IMR-90 (cell line): ENCODE results near the gene HERPUD1. TPM values are rescaled to one million over a fixed set of nuclear protein-coding genes. Genes with fewer than 3 reads are reported as not detected.

Experiments used
- ATAC-seq: fragments of 200-7000 bp; cut with Tn5 transposase; 2 replicates; pipeline ENCODE4 v1.9.1; 2020; ENCODE audit warnings: low read depth, mild to moderate bottlenecking, moderate library complexity
- BruUV-seq: library from RNA; stranded (reverse); fragments of 400-500 nt; replicated peaks from 2 replicates; lab custom pipeline; 2021; lab: Mats Ljungman, UMichigan
- CTCF ChIA-PET: fragments of 300-600 bp; formaldehyde crosslinking; extraction: SDS; loops from one replicate; lab custom pipeline; 2021; ENCODE audit warnings: antibody characterized with exemption; lab: Yijun Ruan, JAX
- POLR2A ChIA-PET: fragments of 300-600 bp; sonication (Branson Sonifier 250); formaldehyde crosslinking; loops from one replicate; lab custom pipeline; 2022; ENCODE audit warnings: antibody characterized with exemption; ENCODE audit not compliant: unreplicated experiment; lab: Charles Lee
- DNase-seq: peaks from one replicate; pipeline ENCODE4 v3.0.0; 2013
- H2AFZ ChIP-seq: replicated peaks from 2 replicates; pipeline ENCODE3; 2013; ENCODE audit warnings: low read length, mild to moderate bottlenecking; ENCODE audit not compliant: poor library complexity
- H2AK5ac ChIP-seq: 2 replicates; pipeline ENCODE4 v1.6.1; 2013; ENCODE audit warnings: low read depth, low read length, inconsistent platforms
- H2AK9ac ChIP-seq: replicated peaks from 2 replicates; pipeline ENCODE3; 2013; ENCODE audit warnings: mild to moderate bottlenecking, low read depth, low read length, moderate library complexity; ENCODE audit not compliant: poor library complexity
- H2BK120ac ChIP-seq: 2 replicates; pipeline ENCODE4 v1.6.1; 2013; ENCODE audit warnings: low read depth, low read length, inconsistent platforms
- H2BK15ac ChIP-seq: 3 replicates; pipeline ENCODE4 v1.6.1; 2013; ENCODE audit warnings: low read depth, low read length, inconsistent platforms
- H2BK20ac ChIP-seq: 2 replicates; pipeline ENCODE4 v1.6.1; 2013; ENCODE audit warnings: low read depth, mild to moderate bottlenecking, inconsistent platforms, low read length, moderate library complexity
- H2BK5ac ChIP-seq: 2 replicates; pipeline ENCODE4 v1.6.1; 2013; ENCODE audit warnings: mild to moderate bottlenecking, low read depth, low read length, inconsistent platforms; ENCODE audit not compliant: poor library complexity, severe bottlenecking
- H3K14ac ChIP-seq: replicated peaks from 2 replicates; pipeline ENCODE4 v1.6.1; 2013; ENCODE audit warnings: low read depth, low read length, inconsistent platforms
- H3K18ac ChIP-seq: 2 replicates; pipeline ENCODE4 v1.6.1; 2013; ENCODE audit warnings: low read depth, low read length, control low read depth
- H3K23ac ChIP-seq: 2 replicates; pipeline ENCODE4 v1.6.1; 2013; ENCODE audit warnings: low read depth, low read length, inconsistent platforms
- H3K27ac ChIP-seq: 2 replicates; pipeline ENCODE4 v1.5.1; 2013; ENCODE audit warnings: mild to moderate bottlenecking, control low read depth, low read length; ENCODE audit not compliant: insufficient read depth
- H3K27me3 ChIP-seq: 2 replicates; pipeline ENCODE4 v1.6.1; 2013; ENCODE audit warnings: low read length; ENCODE audit not compliant: control insufficient read depth, insufficient read depth
- H3K36me3 ChIP-seq: 2 replicates; pipeline ENCODE4 v1.6.1; 2013; ENCODE audit warnings: low read length, mixed read lengths; ENCODE audit not compliant: control insufficient read depth, insufficient read depth
- H3K4ac ChIP-seq: 2 replicates; pipeline ENCODE4 v1.6.1; 2013; ENCODE audit warnings: low read depth, low read length, inconsistent platforms
- H3K4me1 ChIP-seq: 2 replicates; pipeline ENCODE4 v1.6.1; 2013; ENCODE audit warnings: low read length, mixed read lengths; ENCODE audit not compliant: control insufficient read depth, insufficient read depth
- H3K4me2 ChIP-seq: 2 replicates; pipeline ENCODE4 v1.6.1; 2013; ENCODE audit warnings: low read depth, mild to moderate bottlenecking, control low read depth, low read length, moderate library complexity
- H3K4me3 ChIP-seq: 2 replicates; pipeline ENCODE4 v1.5.1; 2013; ENCODE audit warnings: low read depth, mild to moderate bottlenecking, control low read depth, low read length, moderate library complexity; ENCODE audit not compliant: insufficient read depth
- H3K56ac ChIP-seq: 2 replicates; pipeline ENCODE4 v1.6.1; 2013; ENCODE audit warnings: low read length, inconsistent platforms; ENCODE audit not compliant: insufficient read depth; ENCODE audit errors: extremely low read depth
- H3K79me1 ChIP-seq, 2 experiments: 2 replicates each; pipeline ENCODE4 v1.6.1; 2013; ENCODE audit warnings: low read length in 2 of 2, inconsistent platforms in 1 of 2, low read depth in 1 of 2
- H3K9ac ChIP-seq: 2 replicates; pipeline ENCODE4 v1.6.1; 2013; ENCODE audit warnings: low read depth, low read length, control low read depth
- H3K9me1 ChIP-seq: 2 replicates; pipeline ENCODE4 v1.6.1; 2013; ENCODE audit warnings: low read length, inconsistent platforms; ENCODE audit not compliant: insufficient read depth
- H3K9me3 ChIP-seq: 2 replicates; pipeline ENCODE4 v1.6.1; 2013; ENCODE audit warnings: low read length; ENCODE audit not compliant: control insufficient read depth, insufficient read depth
- H4K20me1 ChIP-seq: 2 replicates; pipeline ENCODE4 v1.6.1; 2013; ENCODE audit warnings: low read length, inconsistent platforms; ENCODE audit not compliant: insufficient read depth
- H4K5ac ChIP-seq: 2 replicates; pipeline ENCODE4 v1.6.1; 2013; ENCODE audit warnings: mild to moderate bottlenecking, low read depth, low read length, control low read depth
- H4K8ac ChIP-seq, 2 experiments: 2 replicates each; pipeline ENCODE4 v1.6.1; 2013; ENCODE audit warnings: low read depth in 2 of 2, low read length in 2 of 2, control low read depth in 1 of 2, inconsistent platforms in 1 of 2
- H4K91ac ChIP-seq: 2 replicates; pipeline ENCODE4 v1.6.1; 2013; ENCODE audit warnings: low read depth, low read length, inconsistent platforms; ENCODE audit not compliant: insufficient read depth
- MXI1 ChIP-seq: IDR thresholded peaks from 2 replicates; pipeline ENCODE4 v1.6.1; 2012; ENCODE audit warnings: low read depth, mild to moderate bottlenecking, low read length, moderate library complexity, borderline replicate concordance
- RCOR1 ChIP-seq: IDR thresholded peaks from 2 replicates; pipeline ENCODE4 v1.6.1; 2012; ENCODE audit warnings: mild to moderate bottlenecking, low read length, improper control_type of control experiment; ENCODE audit not compliant: insufficient replicate concordance
- WGBS, 2 experiments: methylation state at CpG; one replicate each; pipeline versions ENCODE4 v1.1.5 to v1.1.7; 2013; ENCODE audit warnings: missing lambda C conversion rate in 2 of 2; ENCODE audit not compliant: insufficient read length in 1 of 2; ENCODE audit errors: extremely low coverage in 2 of 2; 5-methylcytosine and 5-hydroxymethylcytosine counted together
- dilution Hi-C: fragments of 300-500 bp; cut with HindIII; formaldehyde crosslinking; loops from one replicate; pipeline ENCODE4 v1.14.3; 2018; ENCODE audit warnings: low sequenced_read_pairs; ENCODE audit not compliant: unreplicated experiment
- in situ Hi-C: fragments of 300-500 bp; cut with MboI; formaldehyde crosslinking; loops from 3 replicates; pipeline ENCODE4 v1.14.3; 2019; ENCODE audit warnings: low sequenced_read_pairs, inconsistent platforms, mixed read lengths
- intact Hi-C: fragments of 100-400 bp; cut with micrococcal nuclease; formaldehyde crosslinking; loops from 2 replicates; pipeline ENCODE4 v1.10.0; 2022
- polyA plus RNA-seq, 3 experiments: library from polyadenylated mRNA; depleted of rRNA; stranded (reverse); fragments of >200 nt; gene quantifications; 2 replicates each; pipeline ENCODE4 v1.2.3, GENCODE V29; 2012; ENCODE audit warnings: low replicate concordance in 1 of 3
- total RNA-seq: library from RNA; depleted of rRNA; stranded (reverse); fragments of >200 nt; gene quantifications from 2 replicates; pipeline ENCODE4 v1.2.3, GENCODE V29; 2012
- TF ChIP-seq, protein P1 (sequence below): fragments of 150-350 bp; IDR thresholded peaks from 2 replicates; pipeline ENCODE4 v1.6.1; 2016; ENCODE audit warnings: low read depth, mild to moderate bottlenecking, low read length, moderate library complexity, borderline replicate concordance

The HERPUD1 gene
- total and polyA plus RNA-seq, 2 of the 4 experiments (the other 2 are of a cell fraction), result 130 to 148 TPM

DNA sequence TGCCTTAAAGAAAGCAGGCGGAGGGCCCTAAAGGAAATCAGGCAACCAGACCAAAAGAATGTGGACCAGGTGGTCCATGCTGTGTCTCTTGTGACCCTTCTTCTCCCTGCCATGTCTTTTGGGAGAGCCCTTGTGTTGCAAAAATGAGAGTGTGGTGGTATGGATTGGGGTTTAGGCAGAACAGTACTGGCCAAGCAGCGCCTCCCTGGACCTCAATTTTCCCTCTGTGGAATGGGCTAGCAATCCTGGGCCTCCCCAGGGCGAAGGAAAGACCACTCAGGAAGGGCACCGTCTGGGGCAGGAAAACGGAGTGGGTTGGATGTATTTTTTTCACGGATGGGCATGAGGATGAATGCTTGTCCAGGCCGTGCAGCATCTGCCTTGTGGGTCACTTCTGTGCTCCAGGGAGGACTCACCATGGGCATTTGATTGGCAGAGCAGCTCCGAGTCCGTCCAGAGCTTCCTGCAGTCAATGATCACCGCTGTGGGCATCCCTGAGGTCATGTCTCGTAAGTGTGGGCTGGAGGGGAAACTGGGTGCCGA is 49.9 kb downstream of the HERPUD1 start (continued):
- TF ChIP-seq, protein P1, sequence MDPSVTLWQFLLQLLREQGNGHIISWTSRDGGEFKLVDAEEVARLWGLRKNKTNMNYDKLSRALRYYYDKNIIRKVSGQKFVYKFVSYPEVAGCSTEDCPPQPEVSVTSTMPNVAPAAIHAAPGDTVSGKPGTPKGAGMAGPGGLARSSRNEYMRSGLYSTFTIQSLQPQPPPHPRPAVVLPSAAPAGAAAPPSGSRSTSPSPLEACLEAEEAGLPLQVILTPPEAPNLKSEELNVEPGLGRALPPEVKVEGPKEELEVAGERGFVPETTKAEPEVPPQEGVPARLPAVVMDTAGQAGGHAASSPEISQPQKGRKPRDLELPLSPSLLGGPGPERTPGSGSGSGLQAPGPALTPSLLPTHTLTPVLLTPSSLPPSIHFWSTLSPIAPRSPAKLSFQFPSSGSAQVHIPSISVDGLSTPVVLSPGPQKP, result no peak

DNA sequence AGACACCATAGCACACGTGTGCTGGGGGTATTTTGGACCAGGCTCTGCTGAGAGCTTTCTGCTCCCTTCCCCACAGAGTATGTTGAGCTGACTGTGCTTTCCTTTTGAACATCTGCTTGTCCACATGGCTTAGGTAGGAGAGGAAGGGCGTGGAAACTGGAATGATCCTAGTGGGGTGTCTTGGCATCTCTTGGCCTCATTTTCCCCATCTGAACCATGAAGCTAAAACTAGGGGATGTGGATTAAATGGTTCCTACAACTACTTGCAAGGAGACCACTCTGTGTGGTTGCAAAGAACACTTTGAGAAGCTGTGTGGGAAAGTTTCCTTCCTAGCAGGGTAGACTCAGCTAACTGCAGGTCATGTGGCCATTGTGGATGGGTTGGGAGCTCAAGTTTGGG is 50.8 kb downstream of the HERPUD1 start:
- ChIA-PET CTCF (no interaction called here), POLR2A (no interaction called here)
- TF ChIP-seq RCOR1 (no peak), MXI1 (no peak)
- in situ Hi-C loops, result no loop called here
- no peak overlapping the region for H2AFZ ChIP-seq
- peaks cover 5% of the 10 kb centered on the region for H3K4me1 ChIP-seq
- no peak overlapping the region for H2AK9ac ChIP-seq
- no peak overlapping the region for H2BK20ac ChIP-seq
- H3K27ac ChIP-seq, result no peak overlapping the region
- ATAC-seq (no peak), DNase-seq (no peak)
- peaks cover 6 to 15% of the 10 kb centered on the region in 2 experiments; a peak in 3 of 4 replicates for H3K79me1 ChIP-seq
- H3K4ac ChIP-seq, result no peak overlapping the region
- no CpG with 5 or more reads among the region's 2 CpGs for WGBS, 2 experiments
- H4K20me1 ChIP-seq, result no peaks in the 10 kb centered on the region
- H3K23ac ChIP-seq, result no peak overlapping the region
- no peak overlapping the region for H4K5ac ChIP-seq
- dilution Hi-C loops, result no loop called here
- no peak overlapping the region for H2BK5ac ChIP-seq
- H4K91ac ChIP-seq, result no peak overlapping the region
- no peak overlapping the region for H2BK120ac ChIP-seq
- intact Hi-C loops, result no loop called here
- no peaks in the 10 kb centered on the region for H3K27me3 ChIP-seq
- no peak overlapping the region for H3K14ac ChIP-seq
- no TSS peak for BruUV-seq
- H2BK15ac ChIP-seq, result no peak overlapping the region
- H3K9me3 ChIP-seq, result no peaks in the 10 kb centered on the region
- no peak overlapping the region for H3K4me2 ChIP-seq
- H3K18ac ChIP-seq, result no peak overlapping the region
- no peaks in the 10 kb centered on the region for H3K36me3 ChIP-seq
- no peak overlapping the region for H3K56ac ChIP-seq
- H2AK5ac ChIP-seq, result no peak overlapping the region
- peaks cover 13% of the 10 kb centered on the region for H3K9me1 ChIP-seq
- H3K9ac ChIP-seq, result no peak overlapping the region
- H3K4me3 ChIP-seq, result no peak overlapping the region
- no peak overlapping the region for H4K8ac ChIP-seq
